Hypothalamus (tissue), 51 donors: ENCODE measurements around the gene CYTL1.
A peak's percentile ranks its signal among the peaks of the same experiment; 100 is the strongest.
"Not testable (repeated sequence)": the region's sequence is repeated elsewhere in the genome, so short reads cannot be mapped to it uniquely, and the experiment has no call there.

Experiments
- DNase-seq, 51 donors: peaks; one replicate each; lab custom pipeline; 2025; lab: John Stamatoyannopoulos, UW

CYTL1 gene

DNA sequence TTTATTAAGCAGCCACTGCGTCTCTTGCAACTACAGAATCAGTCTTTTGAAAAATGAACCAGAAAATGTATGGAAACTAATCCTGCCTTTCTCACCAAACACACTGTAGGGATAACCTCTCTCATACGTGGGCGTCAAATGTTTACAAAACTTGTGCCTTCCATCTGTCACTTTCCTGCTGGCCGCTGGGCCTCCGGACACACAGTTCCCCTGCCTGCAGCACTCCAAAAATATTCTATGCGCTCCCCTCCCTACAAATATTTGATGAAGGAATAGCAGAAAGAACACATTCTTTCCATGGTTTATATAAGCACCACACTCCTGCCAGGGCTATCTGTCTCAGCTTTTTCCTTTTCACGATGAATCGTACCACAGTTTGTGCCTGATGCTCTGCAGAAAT, 14.9 kb upstream of the CYTL1 start:
- no peak for DNase-seq

DNA sequence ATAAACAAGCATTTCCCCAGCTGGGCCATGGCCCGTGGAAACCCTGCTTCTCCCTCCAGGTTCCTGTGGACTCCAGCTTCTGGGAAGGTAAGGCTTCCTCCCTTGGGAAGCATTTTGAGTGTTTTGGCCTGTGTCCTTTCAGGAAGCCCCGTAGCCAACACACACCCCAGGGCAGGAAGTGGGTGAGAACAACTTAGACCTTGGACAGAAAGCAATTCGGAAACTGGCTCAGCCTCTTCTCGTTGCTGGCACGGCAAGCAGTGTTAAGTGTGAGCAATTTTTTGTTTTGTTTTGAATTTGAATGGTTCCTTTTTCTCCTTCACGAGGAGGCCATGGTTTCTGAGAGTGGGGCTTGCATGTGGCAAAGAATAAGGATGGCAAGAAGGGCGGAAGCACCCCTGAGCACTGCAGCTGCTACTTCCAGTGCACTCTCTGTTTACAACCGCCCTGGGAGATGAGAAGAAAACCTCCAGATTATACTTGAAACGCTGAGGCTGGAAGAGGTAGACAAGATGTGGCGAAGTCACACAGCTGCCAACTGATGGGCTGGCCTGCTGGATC, 14.1 kb upstream of the CYTL1 start:
- DNase-seq, result peak in 3 of 51 donors; percentile 10 to 54 (median 30)

DNA sequence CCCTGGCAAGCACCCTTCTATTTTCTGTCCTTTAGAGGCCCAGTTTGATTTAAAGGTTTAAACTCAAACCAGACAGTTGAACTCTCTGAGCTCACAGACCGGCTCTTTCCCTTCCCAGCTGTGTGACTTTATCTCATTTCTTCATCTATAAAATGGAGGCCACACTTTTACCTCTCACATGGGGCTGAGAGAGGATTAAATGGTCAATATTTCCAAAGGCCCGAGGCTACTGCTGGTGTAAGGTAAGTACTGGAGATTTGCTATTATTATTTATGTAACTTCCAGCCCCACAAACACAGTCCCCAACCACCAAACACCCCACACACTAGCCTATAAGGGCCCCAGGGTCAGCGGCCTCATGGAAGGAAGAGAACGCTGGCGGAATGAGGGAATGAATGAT, 13.6 kb upstream of the CYTL1 start:
- DNase-seq, result no peak

DNA sequence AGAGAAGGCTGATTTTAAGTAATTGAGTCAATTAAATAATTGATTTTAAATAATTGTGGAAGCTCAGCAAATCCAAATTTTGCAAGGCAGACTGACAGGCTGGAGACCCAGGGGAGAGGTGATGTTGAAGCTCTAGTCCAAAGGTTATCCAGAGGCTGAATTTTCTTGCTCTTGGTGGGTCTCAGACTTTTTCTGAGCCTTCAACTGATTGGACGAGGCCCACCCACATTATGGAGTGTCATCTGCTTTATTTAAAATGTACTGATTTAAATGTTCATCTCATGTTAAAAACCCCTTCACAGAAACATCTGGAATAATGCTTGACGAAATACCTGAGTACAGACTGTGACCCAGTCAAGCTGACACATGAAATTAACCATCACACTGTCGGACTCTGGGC, 11.7 kb upstream of the CYTL1 start:
- DNase-seq, result no peak

DNA sequence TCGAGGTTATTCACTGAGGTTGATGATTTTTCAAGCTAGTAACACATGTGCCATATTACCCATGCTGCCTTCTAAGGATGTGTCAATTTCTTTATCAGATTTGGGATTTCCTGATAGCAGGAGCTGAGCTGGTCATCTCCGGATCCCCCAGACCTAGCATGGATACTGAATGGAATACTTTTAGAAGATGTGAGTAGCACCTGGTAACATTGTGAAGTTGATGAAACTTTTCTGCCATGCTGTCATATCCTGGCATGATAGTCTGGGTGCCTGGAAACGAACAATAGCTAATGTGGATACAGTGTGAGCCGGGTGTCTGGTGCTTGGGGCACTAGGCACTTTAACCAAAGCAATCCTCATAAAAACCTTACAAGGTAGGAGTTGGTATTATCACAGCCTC, 11.0 kb upstream of the CYTL1 start:
- DNase-seq, result no peak

DNA sequence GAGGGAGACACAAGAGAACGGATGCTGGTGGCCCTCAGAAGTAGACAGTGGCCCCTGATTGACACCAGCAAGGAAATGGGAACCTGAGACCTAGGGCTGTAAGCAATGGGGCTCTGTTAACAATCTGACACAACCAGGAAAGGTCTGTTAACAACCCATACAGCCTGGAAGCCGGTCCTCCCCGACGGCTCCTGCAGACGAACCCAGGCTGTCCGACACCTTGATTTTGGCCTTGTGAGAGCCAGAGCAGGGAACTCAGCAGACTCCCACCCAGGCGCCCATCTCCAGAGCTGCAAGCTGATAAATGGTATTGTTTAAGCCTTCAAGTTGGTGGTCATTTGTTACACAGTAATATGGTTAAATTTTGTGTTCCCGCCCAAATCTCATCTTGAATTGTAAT, 10.2 kb upstream of the CYTL1 start:
- DNase-seq, result no peak

DNA sequence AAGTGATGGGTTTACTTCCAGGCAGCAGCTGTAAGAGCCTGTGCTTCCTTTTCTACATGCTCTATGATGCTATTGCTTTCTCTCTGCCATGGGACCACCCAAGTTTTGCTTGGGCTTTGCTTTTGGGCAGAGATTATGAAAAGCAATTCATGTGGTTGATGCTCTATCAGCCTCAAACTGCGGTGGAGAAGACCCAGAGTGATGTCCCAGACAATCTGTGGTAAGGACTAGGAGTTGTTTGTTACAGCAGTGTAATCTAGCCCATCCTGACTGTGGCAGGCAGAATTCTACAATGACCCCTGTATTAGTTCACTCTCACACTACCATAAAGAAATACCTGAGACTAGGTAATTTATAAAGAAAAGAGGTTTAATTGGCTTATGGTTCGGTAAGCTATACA, 9.2 kb upstream of the CYTL1 start:
- DNase-seq, result no peak

DNA sequence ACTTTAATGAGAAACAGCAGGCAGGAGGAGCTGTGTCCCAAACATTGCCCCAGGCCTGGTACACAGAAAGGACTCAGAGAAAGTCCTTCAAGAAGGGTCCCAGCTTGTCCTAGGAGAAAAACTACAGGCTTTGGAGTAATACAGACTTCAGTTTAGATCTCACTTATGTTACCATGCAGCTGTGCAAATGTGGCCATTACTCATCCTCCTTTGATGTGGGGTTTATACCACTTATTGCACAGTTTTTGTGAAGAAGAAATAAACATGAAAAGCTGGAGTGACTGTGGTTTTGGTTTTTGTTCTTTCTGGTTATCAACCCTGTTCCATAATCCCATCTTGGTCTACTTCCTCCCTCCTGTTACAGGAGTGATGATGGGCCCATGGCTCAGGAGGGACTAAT, 8.1 kb upstream of the CYTL1 start:
- no peak for DNase-seq

DNA sequence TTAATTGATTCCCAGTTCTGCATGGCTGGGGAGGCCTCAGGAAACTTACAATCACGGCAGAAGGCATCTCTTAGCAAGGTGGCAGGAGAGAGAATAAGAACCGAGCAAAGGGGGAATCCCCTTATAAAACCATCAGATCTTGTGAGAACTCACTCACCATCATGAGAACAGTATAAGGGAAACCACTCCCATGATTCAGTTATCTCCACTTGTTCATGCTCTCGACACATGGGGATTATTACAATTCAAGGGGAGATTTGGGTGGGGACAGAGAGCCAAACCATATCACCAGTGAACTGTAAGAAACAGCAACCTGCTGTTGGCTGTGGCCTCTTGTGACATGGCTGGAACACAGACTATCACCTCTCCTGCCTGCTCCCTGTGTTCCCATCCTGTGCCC, 7.1 kb upstream of the CYTL1 start:
- DNase-seq, result no peak

DNA sequence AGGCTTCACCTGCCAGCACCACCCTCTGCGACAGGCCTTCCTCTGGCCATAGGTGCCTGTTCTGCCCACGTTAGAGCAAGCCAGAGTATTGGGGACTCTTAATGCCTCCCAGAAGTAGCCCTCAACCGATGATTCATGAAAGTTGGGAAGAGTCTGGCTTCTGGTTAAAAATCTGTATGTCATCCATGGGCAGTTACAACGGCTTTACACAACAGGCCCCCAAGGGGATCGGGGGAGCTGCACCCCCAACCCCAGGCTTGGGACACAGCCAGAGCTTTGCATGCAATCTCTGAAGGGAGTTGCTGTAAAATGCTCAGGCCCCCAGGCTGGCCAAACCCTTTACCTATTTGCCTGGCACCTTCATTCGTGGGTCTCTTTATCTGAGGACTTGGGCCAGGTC, 5.4 kb upstream of the CYTL1 start:
- DNase-seq, result no peak

DNA sequence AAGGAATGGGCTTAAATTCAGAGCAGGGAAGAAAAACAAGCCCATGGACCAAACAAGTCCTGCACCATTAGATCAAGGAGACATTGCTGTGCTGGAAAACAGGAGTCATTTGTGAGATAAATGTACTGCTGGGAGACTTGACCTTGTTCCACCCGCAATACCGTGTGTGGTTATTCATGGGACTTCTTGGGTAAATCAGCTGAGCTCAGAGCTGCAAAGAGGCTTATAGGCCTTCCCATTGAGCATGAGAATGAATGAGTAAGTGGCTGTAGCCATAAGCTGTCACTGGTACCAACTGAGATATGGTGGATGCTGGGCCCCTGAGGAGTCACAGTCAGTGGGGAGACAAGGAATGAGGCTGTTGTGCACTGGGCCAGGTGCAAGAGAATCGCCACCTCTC, 2.3 kb upstream of the CYTL1 start:
- DNase-seq, result no peak

DNA sequence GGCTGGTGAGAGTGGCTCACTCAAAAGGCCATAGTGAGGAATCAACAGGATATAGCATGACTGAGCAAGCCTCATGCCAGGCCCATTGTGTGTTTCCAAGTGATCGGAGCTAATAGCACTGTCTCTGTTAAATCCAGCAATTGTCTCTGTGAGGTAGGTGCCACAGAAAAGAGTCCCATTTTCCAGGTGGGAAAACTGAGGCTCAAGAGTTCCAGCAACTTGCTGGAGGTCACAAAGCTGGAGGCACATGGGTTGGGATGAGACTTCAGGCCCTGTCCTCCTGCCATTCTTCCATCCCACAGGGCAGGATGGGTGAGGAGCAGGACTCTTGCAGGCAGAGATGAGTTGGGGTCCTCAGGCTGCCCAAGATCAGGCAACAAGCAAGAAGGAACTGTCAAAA, 1.1 kb upstream of the CYTL1 start:
- DNase-seq, result no peak

DNA sequence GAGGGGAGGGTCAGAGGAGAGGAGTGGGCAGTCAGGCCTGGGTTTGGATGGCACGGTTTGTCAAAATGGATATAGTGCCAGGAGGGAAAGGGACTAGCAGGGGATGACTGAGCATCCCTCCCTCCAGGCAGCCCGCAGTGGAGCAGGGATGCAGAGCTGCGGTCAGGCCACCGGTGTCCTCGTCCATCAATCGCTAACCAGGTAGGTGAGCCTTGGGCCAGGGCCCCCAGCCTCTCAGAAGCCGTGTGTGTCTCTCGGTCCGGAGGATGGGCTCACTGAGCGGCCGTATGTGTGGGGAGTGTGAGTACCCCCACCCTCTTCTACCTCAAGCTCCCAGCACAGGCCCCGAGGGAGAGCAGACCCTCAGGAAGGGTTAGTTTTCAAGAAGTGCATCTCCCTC, 538 bp upstream of the CYTL1 start:
- DNase-seq, result no peak

DNA sequence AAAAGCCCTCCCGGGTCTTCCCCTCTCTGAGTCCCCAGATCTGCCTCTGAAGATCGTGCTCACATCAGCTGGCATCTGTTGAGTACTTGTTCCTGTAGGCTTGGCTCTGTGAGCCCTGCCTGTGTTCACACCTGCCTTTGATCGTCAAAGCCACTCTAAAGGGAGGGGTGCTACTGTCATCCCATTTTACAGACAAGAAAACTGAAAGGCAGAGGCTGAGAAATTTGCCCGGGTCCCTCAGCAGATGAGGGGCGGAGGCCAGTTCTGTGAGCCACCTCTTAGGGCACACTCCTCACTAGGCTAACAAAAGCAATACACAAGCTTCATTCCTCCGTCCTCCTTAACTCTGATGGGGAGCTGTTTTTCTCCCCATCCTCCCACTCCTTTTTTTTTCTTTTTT, 655 bp downstream of the CYTL1 start:
- DNase-seq, result no peak

DNA sequence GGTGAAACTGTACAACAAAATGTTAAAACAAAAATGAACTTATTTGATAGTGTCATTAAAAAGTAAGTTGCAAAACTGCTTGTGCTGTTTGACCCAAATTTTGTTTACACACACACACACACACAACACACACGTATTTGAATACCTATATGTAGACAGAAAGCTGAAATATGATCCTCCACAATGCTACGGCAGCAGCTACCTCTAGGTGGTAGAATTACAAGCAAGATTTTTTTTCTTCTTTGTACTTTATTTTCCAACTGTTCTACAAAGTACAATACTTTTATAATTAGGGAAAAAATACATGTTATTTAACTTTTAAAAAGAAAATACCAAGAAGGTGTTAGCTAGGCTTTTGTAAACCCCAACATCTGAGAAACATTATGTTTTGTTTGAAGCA, 1.2 kb downstream of the CYTL1 start:
- no peak for DNase-seq

DNA sequence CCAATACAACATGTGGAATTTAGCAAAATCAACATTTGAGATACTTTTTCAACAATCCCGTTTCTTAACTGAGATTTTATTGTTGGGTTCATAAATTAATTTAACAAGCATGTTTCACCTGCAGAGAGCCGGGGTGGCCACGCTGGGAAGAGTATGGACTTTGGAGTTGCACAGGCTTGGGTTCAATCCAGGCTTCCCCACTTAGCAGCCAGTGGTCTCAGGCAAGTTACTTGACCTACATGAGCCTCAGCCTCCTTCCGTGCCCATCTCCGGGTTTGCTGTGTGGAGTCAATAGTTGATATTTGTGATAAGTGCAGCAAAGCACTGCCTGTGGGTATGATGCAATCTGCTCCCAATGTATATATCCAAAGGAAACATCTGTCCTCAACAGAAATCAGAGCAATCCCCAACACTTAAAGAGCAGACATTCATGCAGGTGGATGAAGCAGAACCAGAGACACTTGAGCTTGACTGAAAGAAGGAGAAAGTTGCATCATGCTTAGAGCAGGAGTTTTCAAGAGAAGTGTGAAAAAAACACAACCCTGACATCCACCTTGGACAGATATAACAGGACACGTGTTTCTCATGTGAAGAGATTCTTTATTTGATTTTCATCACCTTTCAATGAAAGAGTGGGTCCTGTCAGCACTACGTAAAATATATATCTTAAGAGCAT, 5.1 kb downstream of the CYTL1 start:
- DNase-seq, result no peak

DNA sequence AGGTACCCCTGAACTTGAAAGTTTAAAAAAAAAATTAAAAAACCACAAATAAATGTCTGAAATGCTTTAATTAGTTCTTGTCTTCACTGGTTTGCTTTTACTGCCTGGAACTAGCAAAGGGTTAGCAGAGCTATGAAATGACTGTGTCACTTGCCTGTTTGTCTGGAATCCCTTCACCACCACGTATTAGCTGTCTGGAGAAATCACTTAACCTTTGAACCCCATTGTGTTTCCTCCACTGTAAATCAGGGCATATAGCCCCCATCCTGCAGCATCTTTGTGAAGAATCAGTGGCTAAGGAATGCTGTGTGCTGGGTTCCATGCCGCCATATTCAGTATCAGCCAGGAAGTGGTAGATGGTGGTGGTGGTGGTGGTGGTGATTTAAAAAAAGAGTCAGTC, 6.3 kb downstream of the CYTL1 start:
- DNase-seq, result no peak

DNA sequence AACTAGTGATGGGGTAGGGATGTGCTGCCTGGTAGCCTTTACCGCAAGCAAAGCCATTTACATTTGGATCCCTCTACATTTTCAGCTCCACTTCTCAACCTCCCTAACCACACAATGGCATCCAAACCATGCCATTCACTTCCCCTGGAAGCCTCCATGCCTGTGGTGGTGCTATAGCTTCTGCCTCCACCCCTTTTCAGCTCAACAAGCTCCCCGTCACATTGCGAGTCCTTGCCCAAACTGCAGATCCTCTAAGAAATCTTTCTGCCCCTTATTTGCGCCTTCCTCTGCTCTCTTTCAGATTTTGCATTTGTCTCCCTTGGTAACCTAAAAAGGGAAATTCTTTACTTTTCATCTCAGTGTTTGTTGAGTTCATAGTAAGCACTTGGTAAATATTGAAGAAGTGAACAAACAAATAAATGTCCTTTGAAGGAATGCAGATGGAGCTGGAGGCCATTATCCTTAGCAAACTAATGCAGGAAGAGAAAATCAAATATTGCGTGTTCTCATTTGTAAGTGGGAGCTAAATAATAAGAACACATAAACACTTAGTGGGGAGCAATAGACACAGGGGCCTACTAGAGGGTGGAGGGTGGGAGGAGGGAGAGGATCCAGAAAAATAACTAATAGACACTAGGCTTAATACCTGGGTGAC, 6.9 kb downstream of the CYTL1 start:
- no peak for DNase-seq

DNA sequence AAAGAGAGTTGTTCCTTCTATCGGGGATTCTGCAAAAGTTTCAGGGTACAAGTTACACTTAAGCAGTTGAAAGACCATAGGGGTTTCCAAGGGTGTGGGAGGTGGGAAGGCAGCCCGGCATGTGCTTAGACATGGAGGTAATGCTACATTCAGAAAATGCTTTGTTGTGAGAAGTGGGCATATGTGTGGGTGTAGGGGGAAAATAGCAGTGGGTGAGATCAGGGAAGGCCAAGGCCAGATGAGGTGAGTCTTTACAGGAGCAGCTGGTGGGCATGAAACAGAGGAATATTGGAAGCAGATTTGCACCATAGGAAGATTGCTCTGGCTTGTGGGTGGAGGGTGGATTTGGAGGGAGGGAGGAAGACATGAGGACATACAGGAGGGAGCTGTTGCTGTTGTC, 8.3 kb downstream of the CYTL1 start:
- no peak for DNase-seq

DNA sequence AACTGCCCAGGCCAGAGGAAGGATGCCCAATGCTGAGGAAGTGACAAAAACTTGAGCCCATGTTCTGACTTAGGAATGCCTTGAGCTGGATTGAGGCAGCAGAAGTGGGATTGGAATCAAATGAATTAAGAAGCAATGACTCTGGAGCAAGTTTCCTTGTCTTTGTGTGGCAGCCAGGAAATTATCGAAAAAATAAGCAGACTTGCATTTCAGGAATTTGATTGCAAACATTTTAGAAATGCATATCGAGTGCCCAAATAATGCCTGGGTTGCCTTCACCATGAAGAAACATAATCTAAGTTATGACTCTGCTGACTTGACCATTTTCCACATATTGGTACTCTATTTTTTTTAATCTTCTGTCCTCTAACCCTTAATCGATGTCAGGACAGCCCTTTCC, 9.5 kb downstream of the CYTL1 start:
- no peak for DNase-seq

DNA sequence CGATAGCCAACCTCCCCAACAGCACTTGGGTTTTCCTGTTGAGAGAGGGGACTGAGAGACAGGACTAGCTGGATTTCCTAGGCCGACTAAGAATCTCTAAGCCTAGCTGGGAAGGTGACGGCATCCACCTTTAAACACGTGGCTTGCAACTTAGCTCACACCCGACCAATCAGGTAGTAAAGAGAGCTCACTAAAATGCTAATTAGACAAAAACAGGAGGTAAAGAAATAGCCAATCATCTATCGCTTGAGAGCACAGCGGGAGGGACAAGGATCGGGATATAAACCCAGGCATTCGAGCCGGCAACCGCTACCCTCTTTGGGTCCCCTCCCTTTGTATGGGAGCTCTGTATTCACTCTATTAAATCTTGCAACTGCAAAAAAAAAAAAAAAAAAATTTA, 12.3 kb downstream of the CYTL1 start:
- not testable (repeated sequence) for DNase-seq

DNA sequence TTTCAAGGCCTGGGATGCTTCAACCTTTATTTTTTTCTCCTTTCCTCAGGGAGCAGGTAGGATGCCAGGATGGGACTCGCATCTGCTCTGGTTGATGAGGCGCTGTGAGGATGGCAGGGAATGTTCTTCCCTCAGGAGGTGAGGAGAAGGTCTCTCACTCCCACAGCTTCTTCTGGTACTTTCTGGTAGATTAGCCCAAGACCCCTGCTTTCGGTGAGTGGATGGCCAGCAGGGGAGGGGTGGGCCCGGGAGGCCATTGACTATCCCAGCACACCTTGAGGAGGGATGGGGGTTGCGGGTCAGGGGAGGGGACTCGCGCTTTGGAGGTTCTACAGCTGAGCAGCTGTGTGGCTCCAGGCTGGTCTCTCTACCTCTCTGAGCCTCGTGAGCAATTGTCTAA, 14.8 kb downstream of the CYTL1 start:
- DNase-seq, result no peak

DNA sequence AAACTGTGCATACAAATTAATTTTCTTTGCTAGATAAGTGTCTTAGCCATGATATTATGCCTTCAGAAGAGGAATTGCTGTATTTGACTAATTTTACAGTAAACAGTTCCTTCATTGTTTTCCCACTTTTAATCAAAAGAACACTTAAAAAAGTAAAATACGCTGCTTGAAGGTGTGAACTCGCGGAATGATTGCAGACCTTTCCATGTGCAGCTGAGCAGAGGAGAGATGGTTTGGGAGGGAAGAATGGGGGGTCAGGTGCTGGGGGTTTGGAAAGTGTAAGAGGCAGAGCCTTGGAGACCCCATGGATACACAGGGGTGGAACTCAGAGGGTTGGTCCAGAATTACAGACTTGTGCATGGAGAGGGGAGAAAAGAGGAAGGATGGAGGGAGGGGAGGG, 15.3 kb downstream of the CYTL1 start:
- DNase-seq, result no peak
